SU-DHL-6 (cell line): ENCODE results near the gene PRR15.

Experiments used
- H2AFZ ChIP-seq: fragments of 200-600 bp; sonication (generic); 2 replicates; pipeline ENCODE4 v1.6.1; 2014; ENCODE audit warnings: low read depth, mild to moderate bottlenecking, moderate library complexity, mixed read lengths, antibody characterized with exemption, low read length; ENCODE audit not compliant: severe bottlenecking
- H3F3A ChIP-seq: fragments of 200-600 bp; shearing (Covaris generic); 2 replicates; pipeline ENCODE4 v1.6.0; 2016; ENCODE audit warnings: antibody characterized with exemption, mild to moderate bottlenecking; ENCODE audit not compliant: insufficient read depth
- H3K27ac ChIP-seq: fragments of 200-600 bp; sonication (generic); 2 replicates; pipeline ENCODE4 v1.5.1; 2016; ENCODE audit warnings: low read depth, mild to moderate bottlenecking, low read length, moderate library complexity, mixed read lengths
- H3K27me3 ChIP-seq: fragments of 200-600 bp; sonication (generic), shearing (Covaris generic); 2 replicates; pipeline ENCODE4 v1.6.0; 2014; ENCODE audit warnings: mild to moderate bottlenecking, low read length
- H3K36me3 ChIP-seq: fragments of 200-600 bp; sonication (generic); 2 replicates; pipeline ENCODE4 v1.6.1; 2014; ENCODE audit warnings: mild to moderate bottlenecking, low read length, mixed read lengths
- H3K4me2 ChIP-seq: fragments of 300-600, 200-600 bp; shearing (Covaris generic), sonication (generic); 2 replicates; pipeline ENCODE4 v1.6.0; 2014; ENCODE audit warnings: low read length, low read depth, mild to moderate bottlenecking; ENCODE audit not compliant: poor library complexity, severe bottlenecking
- H3K4me3 ChIP-seq: fragments of 200-600 bp; sonication (generic); 2 replicates; pipeline ENCODE4 v1.5.1; 2014; ENCODE audit warnings: antibody characterized with exemption, low read length, mild to moderate bottlenecking, mixed read lengths; ENCODE audit not compliant: insufficient read depth, poor library complexity, severe bottlenecking
- H3K79me2 ChIP-seq: fragments of 200-600 bp; sonication (generic); 2 replicates; pipeline ENCODE4 v1.6.1; 2014; ENCODE audit warnings: mild to moderate bottlenecking, low read length, moderate library complexity; ENCODE audit not compliant: insufficient read depth
- H3K9ac ChIP-seq: fragments of 200-600 bp; sonication (generic); 2 replicates; pipeline ENCODE4 v1.7.0; 2014; ENCODE audit warnings: mild to moderate bottlenecking, low read length
- H3K9me2 ChIP-seq: fragments of 200-600 bp; sonication (generic); replicated peaks from 2 replicates; pipeline ENCODE4 v1.6.1; 2014; ENCODE audit warnings: low read length; ENCODE audit not compliant: insufficient read depth
- H3K9me3 ChIP-seq: fragments of 200-600 bp; sonication (generic); 2 replicates; pipeline ENCODE4 v1.6.1; 2014; ENCODE audit warnings: low read length, mixed read lengths; ENCODE audit not compliant: insufficient read depth
- H4K20me1 ChIP-seq: fragments of 200-600 bp; sonication (generic); 2 replicates; pipeline ENCODE4 v1.6.1; 2014; ENCODE audit warnings: low read depth, mild to moderate bottlenecking, antibody characterized with exemption, low read length, moderate library complexity, mixed read lengths
- CTCF ChIP-seq: fragments of 200-600 bp; sonication (generic); IDR thresholded peaks from one replicate; pipeline ENCODE4 v1.5.1; 2017; ENCODE audit warnings: antibody characterized with exemption, mild to moderate bottlenecking, low read length, moderate library complexity; ENCODE audit not compliant: insufficient read depth, poor library complexity, severe bottlenecking
- EZH2phosphoT487 ChIP-seq: fragments of 200-600 bp; sonication (generic), shearing (Covaris generic); conservative IDR thresholded peaks from 2 replicates; pipeline ENCODE4 v1.6.1; 2018; ENCODE audit warnings: mild to moderate bottlenecking, antibody characterized with exemption, low read length, moderate library complexity, mixed read lengths

Gene PRR15

GRCh38 chr7:29565224-29565630 lies 1.6 kb downstream of the PRR15 start:
- Histone ChIP-seq H3K36me3 (no peaks in the 10 kb centered on the region), H4K20me1 (no peaks in the 10 kb centered on the region), H3K4me2 (no peak overlapping the region), H2AFZ (no peak overlapping the region), H3K9ac (no peak overlapping the region), H3K9me3 (no peaks in the 10 kb centered on the region), H3F3A (no peaks in the 10 kb centered on the region), H3K27me3 (no peaks in the 10 kb centered on the region), H3K79me2 (no peaks in the 10 kb centered on the region), H3K4me3 (no peak overlapping the region), H3K9me2 (no peaks in the 10 kb centered on the region), H3K27ac (no peak overlapping the region)
- TF ChIP-seq CTCF, result no peak
- TF ChIP-seq EZH2phosphoT487, result no peak

GRCh38 chr7:29565634-29565981 lies 2.0 kb downstream of the PRR15 start:
- Histone ChIP-seq H3K4me2 (no peak overlapping the region), H3K9me2 (no peaks in the 10 kb centered on the region), H2AFZ (no peak overlapping the region), H4K20me1 (no peaks in the 10 kb centered on the region), H3K27me3 (no peaks in the 10 kb centered on the region), H3K27ac (no peak overlapping the region), H3F3A (no peaks in the 10 kb centered on the region), H3K4me3 (no peak overlapping the region), H3K9ac (no peak overlapping the region), H3K9me3 (no peaks in the 10 kb centered on the region), H3K36me3 (no peaks in the 10 kb centered on the region), H3K79me2 (no peaks in the 10 kb centered on the region)
- TF ChIP-seq EZH2phosphoT487, result no peak
- TF ChIP-seq CTCF, result no peak

- Histone ChIP-seq H3K4me3 (no peak overlapping the region), H3K4me2 (no peak overlapping the region), H3K27me3 (no peaks in the 10 kb centered on the region)
Measured at GRCh38 chr7:29565982-29566746, 2.5 kb downstream of the PRR15 start.

More at GRCh38 chr7:29565982-29566746, 2.5 kb downstream of the PRR15 start:
- Histone ChIP-seq H3K9me3 (no peaks in the 10 kb centered on the region), H3K9ac (no peak overlapping the region), H4K20me1 (no peaks in the 10 kb centered on the region), H3K27ac (no peak overlapping the region), H3K79me2 (no peaks in the 10 kb centered on the region), H3K9me2 (no peaks in the 10 kb centered on the region), H3K36me3 (no peaks in the 10 kb centered on the region), H3F3A (no peaks in the 10 kb centered on the region), H2AFZ (no peak overlapping the region)
- TF ChIP-seq EZH2phosphoT487, result no peak
- TF ChIP-seq CTCF, result no peak
